ENCODE measurements around the gene TFDP1.

- TF ChIP-seq, protein P1, sequence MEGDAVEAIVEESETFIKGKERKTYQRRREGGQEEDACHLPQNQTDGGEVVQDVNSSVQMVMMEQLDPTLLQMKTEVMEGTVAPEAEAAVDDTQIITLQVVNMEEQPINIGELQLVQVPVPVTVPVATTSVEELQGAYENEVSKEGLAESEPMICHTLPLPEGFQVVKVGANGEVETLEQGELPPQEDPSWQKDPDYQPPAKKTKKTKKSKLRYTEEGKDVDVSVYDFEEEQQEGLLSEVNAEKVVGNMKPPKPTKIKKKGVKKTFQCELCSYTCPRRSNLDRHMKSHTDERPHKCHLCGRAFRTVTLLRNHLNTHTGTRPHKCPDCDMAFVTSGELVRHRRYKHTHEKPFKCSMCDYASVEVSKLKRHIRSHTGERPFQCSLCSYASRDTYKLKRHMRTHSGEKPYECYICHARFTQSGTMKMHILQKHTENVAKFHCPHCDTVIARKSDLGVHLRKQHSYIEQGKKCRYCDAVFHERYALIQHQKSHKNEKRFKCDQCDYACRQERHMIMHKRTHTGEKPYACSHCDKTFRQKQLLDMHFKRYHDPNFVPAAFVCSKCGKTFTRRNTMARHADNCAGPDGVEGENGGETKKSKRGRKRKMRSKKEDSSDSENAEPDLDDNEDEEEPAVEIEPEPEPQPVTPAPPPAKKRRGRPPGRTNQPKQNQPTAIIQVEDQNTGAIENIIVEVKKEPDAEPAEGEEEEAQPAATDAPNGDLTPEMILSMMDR (IDR thresholded peaks at IDR 0.05) = no peak
- TF ChIP-seq POLR2A (IDR thresholded peaks at IDR 0.05) = no peak
These were observed 66.2 kb downstream of the TFDP1 start for GRCh38 chr13:113650731-113651148.

All from thyroid gland (tissue), 4 donors.